GM18861 (cell line): ENCODE data around the gene ZDHHC1.

Experiments used
- ATAC-seq: cut with Tn5 transposase; IDR thresholded peaks from one replicate; pipeline ENCODE4 v1.9.1; 2021; ENCODE audit not compliant: unreplicated experiment

The ZDHHC1 gene

DNA sequence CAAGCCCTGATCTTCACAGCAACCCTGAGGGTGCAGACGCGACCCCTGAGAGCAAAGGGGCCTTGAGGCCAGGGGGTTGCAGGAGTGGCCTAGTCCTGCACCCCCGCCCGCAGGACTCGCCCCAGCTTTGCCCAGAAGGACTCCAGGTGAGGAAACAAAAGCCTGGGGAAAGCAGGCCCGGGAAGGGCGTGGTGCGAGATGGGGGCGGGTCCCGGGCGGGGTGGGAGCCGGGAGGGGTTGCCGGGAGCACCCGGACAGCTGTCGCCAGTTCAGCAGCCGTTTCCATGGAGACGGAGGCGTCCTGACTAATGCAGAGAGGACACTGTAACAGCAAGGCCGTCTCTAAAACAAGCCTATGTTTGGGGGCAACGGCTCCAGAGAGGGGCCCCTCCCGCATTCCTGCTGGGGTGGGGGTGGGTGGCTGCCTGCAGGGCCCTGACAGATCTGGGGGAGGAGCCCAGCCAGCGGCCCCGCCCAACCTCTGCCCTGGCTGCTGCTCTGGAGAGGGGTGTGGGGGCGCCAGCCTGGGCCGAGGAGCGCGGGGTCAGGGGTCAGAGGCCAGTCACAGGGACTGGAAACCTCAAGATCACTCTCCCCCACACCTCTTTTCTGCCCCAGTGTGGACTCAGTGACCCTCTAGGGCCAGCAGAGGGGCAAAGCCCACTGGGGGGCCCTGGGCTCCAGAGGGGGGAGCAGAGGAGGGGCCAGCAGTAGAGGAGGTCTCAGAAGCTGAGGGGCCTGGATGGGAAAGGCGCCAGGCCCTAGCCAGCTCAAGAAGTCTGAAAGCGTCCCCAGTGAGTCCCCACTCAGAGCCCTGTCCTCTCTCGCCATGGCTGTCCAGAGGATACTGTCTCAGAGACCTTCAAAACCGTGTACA, 19.9 kb downstream of the ZDHHC1 start:
- ATAC-seq: no peak

DNA sequence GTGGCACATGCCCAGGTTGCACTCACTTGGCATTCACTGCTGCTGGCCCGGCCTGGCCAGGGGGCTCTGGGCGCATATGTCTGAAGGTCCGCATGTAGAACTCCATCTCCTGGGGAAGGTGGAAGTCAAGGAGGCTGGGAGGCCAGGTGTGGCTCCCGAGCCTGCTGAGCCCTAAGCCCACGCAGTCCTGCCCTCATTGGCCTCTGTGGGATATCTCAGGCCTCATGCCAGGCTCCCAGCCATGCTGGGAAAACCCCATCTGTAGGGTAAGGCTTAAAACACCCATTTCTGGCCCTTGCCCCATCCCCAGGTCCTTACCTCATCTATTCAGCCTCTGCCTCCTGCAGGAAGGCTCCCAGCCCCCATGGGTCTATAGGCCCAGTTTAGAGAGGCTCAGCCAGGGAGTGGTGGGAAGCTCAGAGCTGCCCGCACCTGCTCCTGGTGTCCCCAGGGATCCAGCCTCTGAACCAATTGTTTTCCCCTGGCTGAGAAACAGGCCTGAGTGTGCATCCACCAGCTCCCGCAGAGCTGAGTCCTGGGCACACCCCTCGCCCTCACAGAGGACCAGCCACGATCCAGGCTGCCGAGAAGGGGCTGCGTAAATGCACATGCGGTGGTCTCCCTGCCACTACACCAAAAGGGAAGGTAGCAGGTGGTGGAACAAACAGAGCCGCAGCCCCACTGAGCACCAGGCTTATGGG, 20.7 kb downstream of the ZDHHC1 start:
- ATAC-seq: no peak

DNA sequence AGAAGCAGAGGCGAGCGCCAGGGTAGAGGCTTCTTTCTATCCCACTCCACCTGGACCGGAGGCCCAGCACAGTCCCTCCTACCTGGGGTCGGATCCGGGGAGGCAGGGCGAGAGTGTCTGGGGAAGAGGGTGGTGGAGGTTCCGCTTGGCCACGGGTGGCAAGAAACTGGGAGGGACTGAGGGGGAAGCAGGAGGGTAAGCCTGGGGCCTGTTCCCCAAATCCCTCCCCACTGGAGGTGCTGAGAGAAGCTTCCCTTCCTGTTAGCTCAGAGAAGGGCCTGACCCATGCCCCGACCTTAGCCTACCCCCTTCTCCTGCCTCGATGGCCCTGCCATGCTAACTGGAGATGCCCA, 21.2 kb downstream of the ZDHHC1 start:
- no peak for ATAC-seq

DNA sequence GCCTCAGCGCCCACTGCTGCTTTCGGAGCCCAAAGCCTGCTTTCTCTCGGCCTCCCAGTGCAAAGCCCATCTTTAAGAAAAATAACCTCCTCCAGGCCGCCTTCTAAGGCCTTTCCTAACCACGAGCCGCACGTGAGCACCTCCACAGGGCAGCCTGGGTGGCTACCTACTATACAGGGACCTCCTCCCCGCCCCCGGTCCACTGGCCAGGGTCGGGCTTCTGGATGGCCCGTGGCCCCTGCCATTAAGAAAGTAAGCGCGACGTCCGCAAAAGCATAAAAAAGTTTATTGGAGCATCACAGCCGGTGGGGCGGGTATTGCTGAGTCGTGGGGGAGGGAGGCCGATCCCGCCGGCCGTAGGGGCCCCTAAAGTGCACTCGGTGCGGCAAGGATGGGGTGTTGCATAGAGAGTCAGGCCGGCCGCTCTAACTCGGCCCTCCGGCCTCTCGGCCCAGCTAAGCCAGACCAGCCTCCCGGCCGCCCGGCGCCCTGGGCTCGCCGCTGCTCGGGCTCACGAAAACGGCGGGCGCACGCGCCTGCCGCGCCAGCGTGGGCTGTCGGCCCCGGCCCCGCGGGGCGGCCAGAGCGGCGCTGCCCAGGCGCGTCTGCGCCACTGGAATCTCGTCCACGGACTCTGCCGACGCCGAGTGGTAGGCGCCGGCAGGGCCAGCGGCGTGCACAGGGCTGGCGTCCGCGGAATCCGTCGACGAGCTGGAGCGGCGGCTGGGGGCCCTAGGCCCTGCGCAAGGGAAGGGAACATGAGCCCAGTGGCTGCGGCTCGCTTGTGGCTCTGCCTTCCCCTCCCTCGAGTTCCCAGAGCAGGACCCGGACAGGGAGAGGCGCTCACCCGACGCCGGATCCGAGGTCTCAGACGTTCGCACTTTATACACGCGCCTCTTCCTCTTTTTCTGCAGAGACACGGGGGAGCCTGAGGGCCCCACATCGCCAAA, 21.8 kb downstream of the ZDHHC1 start:
- no peak for ATAC-seq

DNA sequence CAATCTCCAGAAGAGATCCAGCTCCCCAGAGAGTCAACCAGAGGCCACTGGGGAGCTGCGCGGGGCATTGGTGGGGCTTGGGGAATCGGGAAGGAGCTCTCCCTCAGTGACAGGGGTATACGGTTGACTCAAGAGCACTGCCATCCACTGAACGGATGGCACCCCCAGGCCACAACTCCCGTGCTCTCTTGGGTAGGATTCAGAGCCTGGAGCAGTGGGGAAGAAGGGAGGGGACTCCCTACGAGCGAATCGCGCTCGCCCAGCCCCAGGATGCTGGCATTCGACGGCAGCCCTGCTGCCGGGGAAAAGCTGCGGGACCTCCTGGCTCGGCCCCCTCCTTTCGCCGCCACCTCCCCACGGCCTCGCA, 22.5 kb downstream of the ZDHHC1 start:
- ATAC-seq: no peak

DNA sequence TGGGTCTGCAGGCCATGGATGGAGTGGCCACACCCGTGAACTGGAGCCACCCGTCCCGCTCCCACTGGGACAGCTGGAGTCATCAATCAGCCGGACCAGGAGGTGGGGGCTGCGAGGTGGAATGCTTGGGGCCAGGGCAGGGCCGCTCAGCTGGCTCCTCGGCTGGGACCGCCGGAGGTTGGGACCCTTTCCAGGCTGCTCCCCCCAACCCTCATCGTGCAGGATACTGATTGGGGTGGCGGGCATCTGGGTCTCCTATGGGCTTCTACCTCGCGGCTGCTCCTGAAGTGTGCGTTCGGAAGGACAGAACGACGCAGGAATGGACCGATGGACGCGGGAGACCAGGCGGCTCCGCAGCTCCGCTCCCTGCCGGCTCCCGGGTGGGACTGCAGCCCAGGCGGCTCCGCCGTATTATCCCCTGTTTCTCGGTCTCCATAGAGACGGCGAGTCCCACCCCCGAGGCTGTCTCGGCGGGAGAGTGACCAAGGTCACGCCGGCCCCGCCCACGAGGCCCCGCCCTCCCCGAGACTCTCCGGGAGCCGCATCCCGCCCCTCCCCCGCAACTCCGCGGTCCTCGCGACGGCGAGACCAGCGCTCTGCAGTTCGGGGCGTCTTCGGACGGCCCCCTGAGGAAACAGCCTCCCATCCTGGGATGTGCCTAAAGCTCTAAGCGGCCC, 23.0 kb downstream of the ZDHHC1 start, which contains the start of gene TPPP3:
Gene TPPP3 (minus strand): TSS at position 388 of the 677 bp plus-strand sequence. CDS start 2,387 bp downstream, outside the sequence.
- no peak for ATAC-seq

DNA sequence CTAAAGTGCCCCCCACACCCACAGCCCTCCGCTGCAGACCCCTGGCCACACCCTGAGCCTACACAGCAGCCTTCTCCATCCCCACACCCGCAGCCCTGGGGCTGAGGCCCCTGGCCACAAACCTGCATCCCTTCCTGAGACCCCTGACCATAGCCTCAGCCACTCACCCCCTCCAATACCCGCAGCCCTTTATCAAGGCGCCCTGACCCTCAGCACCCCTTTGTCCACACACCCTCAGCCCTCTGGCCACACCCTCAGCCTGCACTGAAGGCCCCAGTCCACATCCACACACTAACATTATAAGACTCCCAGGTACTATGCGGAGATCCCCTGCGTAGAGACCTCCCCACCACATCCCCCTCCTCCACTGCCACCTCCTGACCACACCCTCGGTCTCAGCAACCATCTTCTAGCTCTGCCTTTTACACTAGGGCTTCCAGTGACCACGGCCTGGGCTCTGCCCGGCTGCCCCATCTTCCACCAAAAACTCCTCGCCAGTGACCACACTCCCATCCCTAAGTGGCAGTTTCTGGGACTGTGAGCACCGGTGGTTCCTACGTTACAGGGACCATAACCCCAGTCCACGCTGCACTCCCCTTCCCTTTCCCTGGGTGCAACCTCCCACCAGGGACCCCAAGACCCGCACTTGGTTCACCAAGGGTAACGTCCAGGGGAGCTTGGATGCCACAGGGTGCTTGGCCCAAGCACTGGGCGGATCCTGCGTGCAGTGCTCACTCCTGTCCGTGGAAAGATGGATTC, 23.8 kb downstream of the ZDHHC1 start:
- ATAC-seq: no peak

DNA sequence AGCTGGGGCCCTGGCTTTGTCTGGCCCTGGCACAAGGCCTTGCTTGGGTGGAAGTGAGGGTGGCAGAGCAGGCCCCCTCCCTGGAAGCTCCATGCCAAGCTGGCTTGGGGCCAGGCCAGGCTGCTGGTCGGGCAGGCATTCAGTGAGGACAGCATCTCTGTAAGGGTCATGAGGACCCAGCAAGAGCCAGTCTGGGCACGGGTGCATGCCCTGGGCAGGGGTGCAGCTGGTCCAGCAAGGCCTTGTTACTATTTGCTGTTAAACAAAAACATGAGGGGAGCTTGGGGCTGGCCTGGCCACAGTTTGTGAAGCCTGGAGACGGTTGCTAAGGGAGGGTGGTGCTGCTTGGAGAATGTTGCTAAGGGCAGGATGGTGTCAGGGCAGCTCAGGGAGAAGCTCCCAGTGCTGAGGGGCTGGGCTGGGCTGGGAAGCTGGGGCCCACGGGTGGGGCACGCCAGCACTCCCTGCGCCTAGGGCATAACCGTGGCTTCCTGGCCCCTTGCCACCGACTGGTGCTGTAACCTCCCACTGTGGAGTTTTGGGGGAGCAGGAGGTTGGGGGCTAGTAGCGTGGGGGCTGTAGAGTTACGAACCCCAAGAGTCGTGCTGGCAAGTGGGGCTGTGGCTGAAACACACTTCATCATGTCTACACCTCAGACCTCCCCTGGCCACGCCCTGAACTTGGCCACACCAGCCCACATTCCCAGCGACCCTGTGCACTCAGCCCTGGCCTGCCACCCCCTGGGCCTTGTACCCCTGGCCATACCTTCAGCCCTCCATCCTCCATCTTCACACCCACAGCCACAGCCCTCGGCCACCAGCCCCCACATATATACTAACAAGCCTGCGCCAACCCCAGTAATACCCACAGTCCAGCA, 24.6 kb downstream of the ZDHHC1 start:
- no peak for ATAC-seq

DNA sequence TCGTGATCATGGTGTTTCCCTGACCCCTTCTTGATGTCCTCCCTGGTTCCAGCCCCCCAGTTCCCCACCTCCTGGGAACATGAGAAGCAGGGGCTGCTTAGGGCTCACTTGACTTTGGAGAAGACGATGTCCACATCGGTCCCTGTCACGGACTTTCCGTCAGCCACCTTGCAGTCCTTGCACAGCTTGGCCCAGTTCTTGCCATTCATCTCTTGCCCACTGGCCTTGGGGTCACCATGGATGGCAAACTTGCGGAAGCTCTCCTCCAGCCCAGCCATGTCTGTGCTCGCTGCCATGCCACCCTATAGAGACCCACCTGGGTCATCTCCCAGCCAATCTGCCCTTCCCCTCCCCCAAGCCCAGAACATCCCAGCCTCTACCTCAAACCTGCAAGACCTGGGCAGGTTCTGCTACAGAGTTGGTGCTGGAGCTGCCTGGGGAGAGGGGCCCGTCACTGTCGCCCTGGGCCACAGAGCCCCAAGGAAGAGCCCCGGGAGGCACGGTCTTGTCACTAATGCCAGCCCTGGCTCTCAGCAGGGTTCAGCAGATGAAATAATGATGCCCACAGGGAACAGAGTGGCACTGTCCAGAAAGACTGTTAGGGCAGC, 25.4 kb downstream of the ZDHHC1 start:
- no peak for ATAC-seq

DNA sequence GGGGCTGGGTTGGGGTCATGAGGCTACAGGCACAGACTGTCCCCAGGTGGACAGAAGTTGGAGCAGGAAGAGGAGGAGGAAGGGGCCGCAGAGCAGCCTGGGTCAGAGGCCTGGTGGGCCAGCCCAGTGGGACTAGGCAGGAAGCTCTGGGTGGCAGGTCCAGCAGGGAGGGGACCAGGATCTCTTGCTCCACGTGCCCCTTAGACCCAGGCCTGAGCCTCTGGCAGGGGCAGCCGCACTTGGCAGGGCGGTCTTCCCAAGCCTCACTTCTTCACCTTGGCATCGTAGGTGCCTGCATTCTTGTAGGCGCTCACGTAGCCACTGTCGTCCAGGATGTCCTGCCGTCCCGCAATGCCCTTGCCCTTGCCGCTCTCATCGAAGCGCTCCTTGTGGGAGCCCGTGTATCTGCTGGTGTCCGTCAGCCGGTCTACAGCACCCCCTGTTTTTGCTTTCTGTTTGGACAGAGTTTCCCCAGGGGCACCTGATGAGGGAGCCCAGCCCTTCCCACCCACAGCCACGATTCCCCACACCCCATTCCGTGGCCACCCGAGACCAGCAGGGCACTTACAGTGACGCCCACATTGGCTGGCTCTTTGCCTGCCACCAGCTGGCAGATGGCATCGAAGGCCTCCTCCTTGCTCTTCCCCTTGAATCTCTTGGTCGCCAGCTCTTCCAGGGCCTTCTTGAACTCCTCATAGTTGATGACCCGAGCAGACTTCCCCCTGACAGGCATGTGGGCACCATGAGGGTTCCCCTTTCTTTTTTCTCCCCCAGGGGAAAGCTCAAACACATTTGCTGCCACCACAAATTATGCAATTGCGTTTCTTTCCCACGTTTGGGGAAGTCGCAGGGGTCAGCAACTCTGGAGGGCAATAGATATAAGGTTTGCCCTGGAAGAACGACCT, 26.1 kb downstream of the ZDHHC1 start:
- ATAC-seq: no peak

DNA sequence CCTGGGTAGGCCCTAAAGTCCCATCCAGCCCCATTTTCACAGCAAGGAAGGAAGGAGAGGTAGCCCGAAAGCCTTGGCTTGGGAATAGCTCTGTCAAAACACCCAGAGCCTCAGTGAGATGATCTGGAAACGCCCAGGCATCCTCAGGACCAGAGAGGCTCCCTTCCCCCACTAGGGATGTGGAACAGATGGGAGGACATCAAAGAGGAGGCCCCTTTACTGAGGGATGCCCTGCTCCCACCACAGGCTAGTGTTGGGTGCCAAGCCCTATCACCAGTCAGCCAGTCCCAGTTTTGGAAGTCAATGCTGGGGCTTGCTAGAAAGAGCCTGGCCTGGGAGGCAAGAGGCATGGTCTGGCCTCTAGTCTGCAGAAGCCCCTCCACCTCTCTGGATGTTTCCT, 27.7 kb downstream of the ZDHHC1 start:
- no peak for ATAC-seq

DNA sequence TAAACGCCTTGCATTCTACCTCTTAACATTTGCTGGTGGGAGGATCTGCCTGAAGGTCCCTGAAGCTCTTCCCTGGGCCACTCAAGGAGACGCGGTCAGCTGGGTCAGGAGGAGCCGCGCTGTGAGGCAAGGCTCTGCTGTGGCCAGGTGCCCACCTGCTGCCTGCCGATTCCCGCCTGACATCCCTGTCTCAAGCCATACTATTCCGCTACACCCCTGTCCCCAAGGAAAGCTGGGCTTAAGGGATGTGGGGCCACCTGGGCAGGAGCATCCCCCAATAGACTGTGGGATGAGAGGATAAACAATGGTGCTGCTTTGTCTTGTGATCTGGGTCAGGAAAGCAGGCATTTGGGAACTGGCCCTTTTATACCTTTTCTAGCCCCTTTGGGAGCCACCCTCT, 28.1 kb downstream of the ZDHHC1 start:
- no peak for ATAC-seq

DNA sequence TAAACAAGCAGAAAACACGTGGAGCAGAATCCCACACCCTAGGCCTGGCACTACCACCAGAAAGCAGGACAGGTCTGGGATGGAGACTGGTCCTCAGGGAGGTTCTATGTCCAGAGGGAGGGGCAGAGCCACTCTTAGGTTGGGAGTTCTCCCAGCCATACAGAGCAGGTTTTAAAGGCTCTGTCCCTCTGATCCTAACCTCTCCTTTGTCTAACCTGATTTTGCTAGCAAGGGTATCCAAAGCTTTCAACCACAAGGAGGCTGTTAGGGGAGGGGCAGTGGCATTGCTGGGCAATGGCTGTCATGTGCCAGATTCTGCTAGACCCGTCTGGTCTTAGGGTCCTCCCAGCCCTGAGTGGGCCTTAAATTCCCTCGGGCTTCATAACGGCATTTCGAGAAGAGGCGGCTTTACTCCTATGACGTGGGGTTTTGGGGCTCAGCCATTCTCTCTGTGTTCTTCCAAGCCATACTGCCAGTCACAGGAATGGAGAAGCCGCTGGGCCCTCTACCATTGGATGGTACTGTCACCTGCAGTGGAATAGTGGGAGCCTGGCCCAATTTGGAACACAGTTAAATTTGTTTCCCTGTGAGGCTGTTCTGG, 28.7 kb downstream of the ZDHHC1 start:
- ATAC-seq: no peak

DNA sequence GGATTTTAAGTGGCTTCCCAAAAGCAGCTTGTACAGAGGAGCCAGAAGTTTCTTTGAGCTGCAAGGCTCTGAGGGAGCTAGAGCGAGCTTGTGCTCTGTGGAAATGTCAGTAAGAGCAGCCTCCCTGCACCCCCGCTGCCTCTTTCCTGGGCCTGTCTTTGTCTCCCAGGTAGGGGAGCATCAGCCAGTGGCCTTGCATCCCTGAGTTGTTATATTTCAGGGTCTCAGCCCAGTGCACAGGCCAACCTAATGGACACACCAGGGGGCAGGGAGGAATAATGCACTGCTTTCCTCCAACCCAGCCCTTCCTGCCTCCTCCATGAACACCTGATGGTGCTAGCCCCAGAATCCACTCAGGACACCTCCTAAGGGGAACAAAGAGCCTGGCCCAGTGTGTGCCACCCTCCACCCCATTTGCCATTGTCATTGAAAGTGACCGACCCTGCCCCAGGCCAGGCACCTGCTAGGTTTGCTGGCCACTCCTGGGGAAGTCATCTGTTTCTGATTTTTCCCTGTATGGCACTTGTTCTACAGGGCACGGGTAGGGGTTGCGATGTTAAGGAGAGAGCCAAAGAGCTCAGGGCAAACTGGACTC, 29.3 kb downstream of the ZDHHC1 start:
- no peak for ATAC-seq

DNA sequence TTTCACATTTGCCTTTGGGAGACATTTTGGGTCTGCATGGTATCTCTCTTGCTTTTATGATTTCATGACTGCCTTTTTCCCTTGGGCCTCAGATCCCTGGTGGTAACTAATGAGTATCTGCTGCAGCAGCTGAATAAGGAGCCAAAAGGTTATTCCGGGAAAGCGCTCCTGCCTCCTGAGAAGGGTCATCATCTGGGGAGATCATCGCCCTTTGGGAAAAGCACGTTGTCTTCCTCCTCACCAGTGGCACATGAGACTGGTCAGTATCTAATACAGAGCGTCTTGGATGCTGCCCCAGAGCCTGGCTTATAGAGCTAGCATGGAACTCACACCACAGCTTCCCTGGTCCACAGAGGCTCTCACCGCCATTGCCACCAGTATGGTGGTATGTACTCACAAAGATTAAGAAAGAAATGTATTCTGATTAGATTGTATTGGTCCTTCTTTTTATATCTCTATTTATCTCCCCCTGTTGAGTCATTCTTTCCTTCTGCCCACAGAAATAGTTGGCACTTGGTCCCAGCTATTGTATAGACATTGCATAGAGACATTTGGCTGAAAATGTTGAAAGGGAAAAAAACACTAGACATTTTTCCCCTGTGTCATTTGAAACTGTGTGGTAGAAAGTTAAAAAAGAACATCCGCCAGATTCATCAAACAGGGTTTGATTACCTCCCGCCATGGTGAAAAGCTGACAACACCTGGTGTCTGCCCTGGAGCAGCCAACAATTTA, 31.3 kb downstream of the ZDHHC1 start:
- no peak for ATAC-seq

DNA sequence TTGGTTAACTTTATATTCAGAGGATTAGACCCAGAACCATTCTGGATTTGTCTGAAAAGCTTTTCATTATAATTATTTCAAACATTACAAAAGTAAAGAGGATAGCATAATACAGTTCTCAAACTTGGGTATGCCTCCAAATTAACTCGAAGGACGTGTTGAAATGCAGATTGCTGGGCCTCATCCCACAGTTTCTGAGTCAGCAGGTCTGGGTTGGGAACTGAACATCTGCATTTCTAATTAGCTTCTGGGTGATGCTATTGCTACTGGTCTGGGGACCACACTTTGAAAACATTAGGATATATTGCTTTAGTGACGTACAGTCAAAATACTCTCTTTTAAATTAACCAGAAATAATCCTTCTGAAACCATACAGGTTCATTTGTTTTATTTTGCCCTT, 33.0 kb downstream of the ZDHHC1 start:
- ATAC-seq: no peak
